HG03139 (cell line): ENCODE results near the gene TFF2.

Experiments used
- ATAC-seq: cut with Tn5 transposase; IDR thresholded peaks from one replicate; pipeline ENCODE4 v1.9.1; 2021; ENCODE audit not compliant: unreplicated experiment

The TFF2 gene

GRCh38 chr21:42324896-42325295 is 25.9 kb downstream of the TFF2 start:
- ATAC-seq: no peak

DNA sequence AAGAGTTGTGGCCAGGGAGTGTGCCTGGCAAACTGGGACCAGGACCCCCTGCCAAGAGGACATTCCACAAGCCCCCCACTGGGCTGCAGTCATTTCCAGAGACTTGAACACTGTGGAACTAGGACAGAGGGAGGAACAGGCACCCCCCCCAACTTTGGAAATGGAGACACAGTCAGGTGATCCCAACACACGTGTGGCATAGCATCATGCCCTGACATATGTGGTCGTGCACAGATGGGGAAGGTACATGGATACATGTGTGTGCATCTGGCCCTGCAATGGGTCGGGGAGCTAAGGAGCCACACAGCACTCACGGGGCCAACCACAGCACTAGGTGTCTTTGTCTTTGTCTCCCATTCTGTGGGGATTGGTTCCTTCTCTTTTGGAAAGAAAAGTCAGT is 28.9 kb downstream of the TFF2 start:
- ATAC-seq: no peak

DNA sequence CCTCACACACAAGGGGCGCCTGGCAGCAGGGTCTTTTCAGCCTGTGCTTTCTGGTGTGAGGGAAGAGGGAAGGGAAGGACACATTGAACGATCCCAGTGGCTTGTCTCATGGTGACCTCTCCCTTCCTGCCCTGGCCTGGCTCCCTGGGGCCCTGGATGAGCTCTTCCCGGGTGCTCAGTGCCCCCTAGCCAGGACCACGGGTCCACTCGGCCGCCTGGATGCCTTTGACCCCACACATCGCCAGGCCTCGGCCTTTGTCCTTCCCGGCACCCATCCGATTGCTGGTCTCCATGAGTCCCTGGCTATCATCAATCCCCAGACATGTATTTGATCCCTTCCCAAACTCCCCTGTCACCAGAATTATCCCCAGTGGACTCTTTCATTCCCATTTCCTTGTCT is 29.6 kb downstream of the TFF2 start:
- no peak for ATAC-seq

DNA sequence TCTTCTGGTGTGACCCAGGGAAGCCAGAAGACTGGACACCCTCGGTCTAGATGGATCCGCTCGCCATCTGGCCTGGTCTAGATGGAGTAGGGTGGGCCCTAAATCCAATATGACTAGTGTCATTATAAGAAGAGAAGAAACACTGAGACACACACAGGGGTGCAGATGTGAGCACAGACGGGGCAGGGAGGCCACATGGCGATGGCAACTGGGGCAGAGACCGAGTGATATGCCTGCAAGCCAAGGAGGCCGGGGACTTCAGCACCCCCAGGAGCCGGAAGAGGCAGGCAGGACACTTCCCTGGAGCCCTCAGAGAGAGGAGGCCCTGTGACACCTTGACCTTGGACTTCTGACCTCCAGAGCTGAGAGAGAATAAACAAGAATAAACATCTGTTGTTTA is 30.0 kb downstream of the TFF2 start:
- ATAC-seq: no peak

- ATAC-seq: no peak
These were observed 30.8 kb downstream of the TFF2 start for GRCh38 chr21:42319851-42320572.

DNA sequence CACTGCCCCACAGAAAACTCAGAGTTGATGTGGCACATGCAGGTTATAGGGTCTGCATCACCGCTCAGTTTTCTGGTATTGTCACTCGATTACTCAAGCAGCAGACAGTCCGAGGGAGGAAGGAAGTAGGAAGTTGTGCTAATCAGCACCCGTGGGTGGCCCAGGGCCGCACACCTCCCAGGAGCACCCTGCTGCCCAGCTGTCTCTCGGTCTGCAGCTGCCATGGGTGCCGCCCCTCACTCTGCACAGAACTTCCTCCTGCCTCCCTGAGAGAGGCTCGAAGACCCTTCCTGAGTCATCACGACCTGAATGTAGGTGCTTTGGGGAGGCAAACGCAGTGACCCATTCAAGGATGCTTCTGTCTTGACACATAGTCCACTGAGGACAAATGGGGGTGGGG is 31.4 kb downstream of the TFF2 start:
- ATAC-seq: no peak

- ATAC-seq: no peak
These were observed 32.7 kb downstream of the TFF2 start for GRCh38 chr21:42317826-42318746.

DNA sequence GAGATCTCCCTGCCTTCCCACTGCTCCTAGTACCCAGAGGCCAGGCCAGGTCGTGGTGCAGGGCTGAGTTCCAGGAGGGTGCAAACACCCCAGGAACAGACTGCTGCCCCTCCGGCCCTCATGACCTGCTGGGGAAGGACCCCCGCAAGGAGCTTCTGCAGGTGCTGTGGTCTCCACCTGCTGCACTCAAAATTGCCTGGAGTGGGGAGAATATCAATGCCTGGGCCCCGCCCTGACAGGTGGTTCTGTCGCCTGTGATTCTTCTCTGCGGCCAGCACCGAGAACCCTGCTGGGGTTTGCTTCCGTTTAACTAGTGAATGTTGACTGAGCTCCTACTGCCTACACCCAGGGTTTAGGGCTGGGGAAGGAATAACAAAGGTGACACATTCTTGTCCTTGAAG is 33.5 kb downstream of the TFF2 start:
- ATAC-seq: no peak

- no peak for ATAC-seq
These were observed 33.9 kb downstream of the TFF2 start for GRCh38 chr21:42316891-42317290.

GRCh38 chr21:42315296-42315891 is 35.4 kb downstream of the TFF2 start, which contains the start of gene TFF3:
Gene TFF3, minus strand, starts transcription at chr21:42315409. Its CDS starts 35 bp downstream, at chr21:42315374.
- ATAC-seq: no peak

DNA sequence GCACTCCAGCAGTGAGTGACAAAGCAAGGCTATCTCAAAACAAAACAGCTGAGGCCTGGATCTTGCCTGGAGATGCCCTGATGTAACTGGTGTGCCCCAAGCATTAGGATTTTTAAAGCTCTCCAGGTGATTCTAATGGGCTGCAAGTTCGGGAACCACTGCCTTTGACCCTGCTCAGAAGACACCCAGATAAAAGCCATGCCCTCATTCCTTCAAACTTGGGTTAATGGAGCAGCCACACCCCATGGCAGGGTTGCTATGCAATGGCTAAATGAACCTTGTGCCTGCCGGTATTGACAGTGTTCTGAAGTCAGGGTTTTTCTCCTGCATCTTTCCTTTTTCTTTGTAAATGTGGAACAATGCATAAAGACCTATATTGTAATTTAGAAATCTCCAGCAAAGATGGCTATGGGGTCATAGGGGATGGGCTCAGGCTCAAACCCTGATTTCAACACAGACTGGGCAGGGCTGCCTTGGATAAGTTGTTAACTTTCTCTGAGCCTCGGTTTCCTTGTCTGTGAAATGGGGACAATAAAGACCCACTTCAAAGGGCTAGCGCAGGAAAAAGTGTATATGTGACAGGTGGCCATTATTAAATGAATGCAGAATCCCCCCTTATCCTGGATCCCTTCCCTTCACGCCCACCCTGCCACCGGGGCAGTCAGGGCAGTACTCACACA is 36.0 kb downstream of the TFF2 start:
- ATAC-seq: no peak

DNA sequence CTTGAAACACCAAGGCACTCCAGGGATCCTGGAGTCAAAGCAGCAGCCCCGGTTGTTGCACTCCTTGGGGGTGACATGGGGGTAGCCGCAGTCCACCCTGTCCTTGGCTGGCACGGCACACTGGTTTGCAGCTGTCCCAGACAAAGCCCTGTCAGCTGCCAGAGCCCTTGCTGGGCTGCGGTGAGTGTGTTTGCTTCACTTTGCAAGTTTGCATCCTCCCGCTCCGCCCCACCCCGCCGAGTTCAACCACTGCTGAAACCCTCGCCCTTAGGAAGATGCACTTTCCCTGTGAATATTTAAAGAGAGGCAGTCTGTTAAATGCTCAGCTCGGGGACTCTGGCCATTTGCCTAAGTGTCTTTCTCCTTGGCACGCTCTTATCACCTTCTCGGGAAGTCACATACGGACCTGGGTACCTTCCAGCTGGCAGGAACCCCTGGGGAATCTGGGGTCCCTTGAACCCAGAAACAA is 37.3 kb downstream of the TFF2 start:
- no peak for ATAC-seq

DNA sequence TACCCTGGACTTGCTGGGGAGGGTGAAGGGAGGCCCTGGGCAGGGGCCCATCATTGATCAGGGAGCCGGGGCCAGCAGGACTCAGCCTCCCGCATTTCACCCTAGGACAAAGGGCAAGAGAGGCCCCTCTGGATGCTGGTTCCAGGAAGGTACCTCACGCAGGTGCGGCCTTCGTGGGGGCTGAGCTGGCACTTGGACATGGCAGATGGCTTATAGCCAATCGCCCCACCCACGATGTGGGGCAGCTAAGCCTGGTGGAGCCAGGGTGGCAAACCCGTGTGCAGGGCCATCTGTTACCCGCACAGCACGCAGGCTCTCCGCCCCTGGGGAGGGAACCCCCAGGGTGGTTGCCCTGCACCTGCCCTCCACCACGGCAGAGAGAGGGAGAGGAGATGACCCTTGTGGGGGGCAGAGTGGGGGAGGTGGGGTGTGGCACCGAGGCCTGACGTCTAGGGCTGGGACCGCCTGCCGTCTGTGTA is 38.1 kb downstream of the TFF2 start:
- ATAC-seq: no peak

DNA sequence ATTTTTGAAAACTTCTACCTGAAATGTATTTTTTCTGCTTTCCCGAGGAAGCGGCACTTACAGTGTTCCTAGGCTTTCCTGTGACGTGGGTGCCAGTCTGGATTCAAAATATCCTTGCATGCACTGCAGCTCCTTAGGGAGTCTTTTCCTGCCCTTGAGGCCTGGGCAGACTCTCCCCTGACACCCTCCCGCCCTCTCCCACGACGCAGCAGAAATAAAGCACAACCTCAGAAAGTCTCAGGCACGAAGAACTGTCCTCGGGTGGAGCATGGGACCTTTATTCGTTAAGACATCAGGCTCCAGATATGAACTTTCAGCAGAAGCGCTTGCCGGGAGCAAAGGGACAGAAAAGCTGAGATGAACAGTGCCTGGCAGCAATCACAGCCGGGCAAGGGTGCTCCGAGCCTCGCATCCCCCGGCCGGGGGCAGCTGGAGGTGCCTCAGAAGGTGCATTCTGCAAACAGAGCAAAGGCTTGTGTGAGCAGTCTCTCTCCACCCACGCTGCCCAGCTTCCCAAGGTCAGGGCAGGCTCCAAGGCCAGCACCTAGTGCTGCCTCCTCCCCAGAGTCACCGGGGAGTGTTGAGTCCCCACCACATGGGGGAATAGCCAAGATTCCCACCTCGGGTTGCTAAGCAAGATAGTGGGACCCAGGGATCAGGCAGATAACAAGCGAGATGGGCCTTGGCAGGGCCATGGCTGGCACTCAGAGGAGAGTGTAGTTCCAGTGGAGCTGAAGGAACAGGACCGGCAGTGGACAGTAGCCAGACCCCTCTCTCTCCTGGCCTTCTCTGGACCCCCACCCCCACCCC is 38.8 kb downstream of the TFF2 start:
- ATAC-seq: no peak

- no peak for ATAC-seq
These were observed 39.6 kb downstream of the TFF2 start for GRCh38 chr21:42311160-42311559.

DNA sequence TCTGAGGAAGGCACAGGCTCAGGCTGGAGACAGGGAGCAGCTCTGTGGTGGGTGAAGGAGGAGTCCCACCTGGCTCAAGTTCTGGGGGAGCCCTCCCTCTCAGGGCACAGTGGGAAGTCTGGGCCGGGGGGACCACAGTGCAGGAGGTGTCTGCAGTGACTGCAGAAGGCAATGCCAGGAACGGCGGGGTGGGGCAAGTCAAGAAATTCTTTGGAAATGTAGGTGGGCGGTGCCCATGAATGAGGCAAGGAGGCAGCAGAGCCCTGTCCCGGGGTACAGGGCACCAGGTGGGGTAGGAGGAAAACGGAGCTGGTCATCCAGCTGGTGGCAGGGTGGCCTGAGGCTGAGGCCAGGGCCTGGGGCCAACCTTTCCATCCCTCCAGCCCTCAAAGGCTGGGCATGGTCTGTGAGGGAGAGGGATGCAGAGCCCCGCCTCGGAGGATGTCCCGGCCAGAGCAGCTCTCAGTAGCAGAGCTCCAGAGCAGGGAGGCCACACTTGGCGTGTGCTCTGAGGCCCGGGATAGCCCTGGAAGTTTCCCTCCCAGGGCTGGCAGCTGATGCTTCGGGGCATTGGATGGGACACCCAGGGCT is 40.3 kb downstream of the TFF2 start:
- ATAC-seq: no peak

- no peak for ATAC-seq
These were observed 41.0 kb downstream of the TFF2 start for GRCh38 chr21:42309753-42310213.

DNA sequence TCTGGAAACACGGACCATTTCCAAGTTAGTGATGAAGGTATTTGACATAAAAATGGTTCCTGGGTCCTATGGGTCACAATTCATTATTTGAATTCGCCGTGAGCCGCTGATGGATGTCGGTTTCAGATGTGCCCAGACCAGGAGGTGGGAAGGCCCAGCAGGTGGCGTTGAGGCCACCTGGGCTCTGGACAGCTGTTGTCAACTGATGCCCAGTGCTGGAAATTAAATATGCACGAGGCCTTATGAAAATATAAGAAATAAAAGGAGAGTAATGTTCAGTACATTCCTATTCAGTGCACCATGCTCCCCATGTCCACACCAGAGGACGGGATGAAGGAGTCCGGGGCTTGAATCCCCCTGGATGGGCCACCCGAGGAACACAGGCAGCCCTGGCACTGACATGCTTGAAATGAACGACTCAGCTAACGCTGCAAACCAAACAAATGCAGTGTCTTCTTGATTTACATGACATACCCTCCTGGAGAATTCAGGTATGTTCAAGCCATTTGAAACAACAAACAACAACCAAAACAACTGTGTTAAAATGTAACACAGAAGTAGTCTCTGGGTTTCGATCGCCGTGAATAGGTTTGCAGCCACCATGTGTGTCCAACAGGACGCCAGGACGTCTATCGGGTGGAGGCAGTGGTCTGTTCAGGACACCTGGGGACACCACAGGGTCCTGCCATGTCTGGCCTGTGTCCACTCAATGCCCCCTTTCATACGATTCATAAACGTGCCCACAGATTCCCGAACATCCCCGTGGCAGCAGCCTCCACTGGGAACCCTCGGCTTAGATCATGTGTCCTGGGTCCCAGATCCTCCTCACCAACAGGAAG is 41.7 kb downstream of the TFF2 start:
- ATAC-seq: no peak
